Measurements from ENCODE around the gene RBM33. TPM values are rescaled to one million over a fixed set of nuclear protein-coding genes. Genes with fewer than 3 reads are reported as not detected.

Gene RBM33
- total and polyA plus RNA-seq, 10 of the 15 experiments (the other 5 are each of a cell fraction or from before 2014, with no cell fraction given), result 4.7 to 67.2 (median 24.3) TPM

- H3K4me2 ChIP-seq (ENCODE audit: control insufficient read depth, insufficient read depth), result no peak overlapping the region
- DNase-seq (ENCODE audit: low read depth, low spot score) (no peak), FAIRE-seq (no peak), ATAC-seq (no peak)
- SMC1A ChIA-PET (ENCODE audit: uncharacterized antibody, unreplicated experiment), result interaction anchor here (0.8 to 4.0 kb wide), 7 partner anchors 10 to 103 kb away, joined by 3 to 17 read pairs (median 4); no protein-coding TSS in a partner anchor
- H3K36me3 ChIP-seq (ENCODE audit: control insufficient read depth in 2 of 2, insufficient read depth in 2 of 2, low read length in 1 of 2), result peaks cover 10 to 21% of the 10 kb centered on the region in 2 experiments; a peak in 3 of 4 replicates
- no peaks in the 10 kb centered on the region for H3K4me1 ChIP-seq (ENCODE audit: control insufficient read depth, insufficient read depth, low read length)
- in situ Hi-C loops (cut with MboI) (no loop called here), intact Hi-C loops (cut with micrococcal nuclease; ENCODE audit: unreplicated experiment) (no loop called here)
- TF ChIP-seq CHD2 (IDR thresholded peaks at IDR 0.05; ENCODE audit: borderline replicate concordance, low read depth, low read length) (no peak), BACH1 (IDR thresholded peaks at IDR 0.05; ENCODE audit: borderline replicate concordance) (no peak), SIX5 (IDR thresholded peaks at IDR 0.05; ENCODE audit: low read depth, low read length, severe bottlenecking) (no peak), CEBPZ (IDR thresholded peaks at IDR 0.05; ENCODE audit: low read depth, low read length) (no peak), RAD21 (IDR thresholded peaks at IDR 0.05; ENCODE audit: insufficient read depth, low read depth, low read length) (peak; percentile 33), BRCA1 (IDR thresholded peaks at IDR 0.05; ENCODE audit: low read depth, low read length) (no peak), HDAC2 (IDR thresholded peaks at IDR 0.05) (no peak)
- 83% methylated on average over 3 of the region's 3 CpGs for WGBS (ENCODE audit: insufficient coverage, insufficient replicate concordance, low lambda C conversion rate, missing lambda C conversion rate)
- H3K9me3 ChIP-seq (replicated peaks; ENCODE audit: control insufficient read depth, insufficient read depth, low read length), result no peaks in the 10 kb centered on the region
- no TSS peak for BruUV-seq (replicated peaks)
- peaks cover 20% of the 10 kb centered on the region for H3K79me2 ChIP-seq (ENCODE audit: control insufficient read depth, insufficient read depth, low read length)
- CTCF ChIA-PET, result interaction anchor here (0.6 to 5.3 kb wide), 9 partner anchors 9 to 106 kb away, joined by 3 to 48 read pairs (median 4); no protein-coding TSS in a partner anchor
- no peaks in the 10 kb centered on the region for H4K20me1 ChIP-seq (ENCODE audit: control insufficient read depth, insufficient read depth)
- no peak overlapping the region for H2AFZ ChIP-seq (ENCODE audit: control insufficient read depth, low read depth, low read length)
- no peak overlapping the region for H3K9ac ChIP-seq (ENCODE audit: control insufficient read depth, insufficient read depth, low read length)
- no peak overlapping the region for H3K4me3 ChIP-seq
- POLR2A ChIA-PET, result interaction anchor here (1.0 to 1.5 kb wide), 2 partner anchors 9 to 10 kb away, joined by 3 to 5 read pairs; no protein-coding TSS in a partner anchor
- RAD21 ChIA-PET (ENCODE audit: unreplicated experiment), result interaction anchor here (1.2 to 1.3 kb wide), 2 partner anchors 10 to 103 kb away, joined by 4 read pairs; no protein-coding TSS in a partner anchor
- no peak overlapping the region for H3K27ac ChIP-seq (ENCODE audit: control insufficient read depth, insufficient read depth)
- H3K27me3 ChIP-seq (replicated peaks in 1 of 2; ENCODE audit: control insufficient read depth in 2 of 2, insufficient read depth in 2 of 2, low read length in 1 of 2), result no peaks in the 10 kb centered on the region
Measured at GRCh38 chr7:155701972-155702544, 57.6 kb downstream of the RBM33 start.
